Memory B cell (primary cell): ENCODE data around the gene AGRN.
"Not testable (repeated sequence)": the region's sequence is repeated elsewhere in the genome, so short reads cannot be mapped to it uniquely, and the experiment has no call there.

Source experiments
- ATAC-seq: fragments of 150-1000 bp; cut with Tn5 transposase; 2 replicates; pipeline ENCODE4 v1.10.0; 2021; ENCODE audit warnings: low read depth, mild to moderate bottlenecking, moderate library complexity
- DNase-seq, 2 donors: peaks; one replicate each; pipeline ENCODE4 v3.0.0; 2022; ENCODE audit warnings: low spot score in 2 of 2
- H3K27ac Mint-ChIP-seq: one replicate; pipeline ENCODE4 v1.8.0; 2022; ENCODE audit warnings: mild to moderate bottlenecking, moderate library complexity, mixed read lengths
- H3K27me3 Mint-ChIP-seq: one replicate; pipeline ENCODE4 v1.8.0; 2022; ENCODE audit warnings: mixed read lengths
- H3K36me3 Mint-ChIP-seq: one replicate; pipeline ENCODE4 v1.8.0; 2022; ENCODE audit warnings: mild to moderate bottlenecking, mixed read lengths
- H3K4me1 Mint-ChIP-seq: one replicate; pipeline ENCODE4 v1.8.0; 2022; ENCODE audit warnings: mixed read lengths
- H3K4me3 Mint-ChIP-seq: one replicate; pipeline ENCODE4 v1.8.0; 2022; ENCODE audit warnings: mild to moderate bottlenecking, moderate library complexity, mixed read lengths
- H3K9me3 Mint-ChIP-seq: one replicate; pipeline ENCODE4 v1.8.0; 2022; ENCODE audit warnings: mixed read lengths

AGRN gene

GRCh38 chr1:1013922-1014648 is 5.8 kb upstream of the AGRN start:
- Mint-ChIP-seq H3K4me3 (peak overlapping the region; percentile 97), H3K36me3 (peaks cover under 1% of the 10 kb centered on the region)
- no peak for ATAC-seq

GRCh38 chr1:1014799-1015681 is 4.9 kb upstream of the AGRN start:
- no peak overlapping the region for H3K27ac Mint-ChIP-seq
- H3K9me3 Mint-ChIP-seq, result no peaks in the 10 kb centered on the region
- H3K36me3 Mint-ChIP-seq, result no peaks in the 10 kb centered on the region
- H3K4me1 Mint-ChIP-seq, result peaks cover 18% of the 10 kb centered on the region
- DNase-seq (no peak), ATAC-seq (no peak)
- H3K4me3 Mint-ChIP-seq, result peak overlapping the region; percentile 44
- H3K27me3 Mint-ChIP-seq, result peaks cover 1% of the 10 kb centered on the region

More at GRCh38 chr1:1013922-1014648, 5.8 kb upstream of the AGRN start:
- Mint-ChIP-seq H3K4me1 (peaks cover 19% of the 10 kb centered on the region), H3K27me3 (peaks cover 3% of the 10 kb centered on the region), H3K27ac (peak overlapping the region; percentile 96), H3K9me3 (no peaks in the 10 kb centered on the region)
- DNase-seq, result no peak

DNA sequence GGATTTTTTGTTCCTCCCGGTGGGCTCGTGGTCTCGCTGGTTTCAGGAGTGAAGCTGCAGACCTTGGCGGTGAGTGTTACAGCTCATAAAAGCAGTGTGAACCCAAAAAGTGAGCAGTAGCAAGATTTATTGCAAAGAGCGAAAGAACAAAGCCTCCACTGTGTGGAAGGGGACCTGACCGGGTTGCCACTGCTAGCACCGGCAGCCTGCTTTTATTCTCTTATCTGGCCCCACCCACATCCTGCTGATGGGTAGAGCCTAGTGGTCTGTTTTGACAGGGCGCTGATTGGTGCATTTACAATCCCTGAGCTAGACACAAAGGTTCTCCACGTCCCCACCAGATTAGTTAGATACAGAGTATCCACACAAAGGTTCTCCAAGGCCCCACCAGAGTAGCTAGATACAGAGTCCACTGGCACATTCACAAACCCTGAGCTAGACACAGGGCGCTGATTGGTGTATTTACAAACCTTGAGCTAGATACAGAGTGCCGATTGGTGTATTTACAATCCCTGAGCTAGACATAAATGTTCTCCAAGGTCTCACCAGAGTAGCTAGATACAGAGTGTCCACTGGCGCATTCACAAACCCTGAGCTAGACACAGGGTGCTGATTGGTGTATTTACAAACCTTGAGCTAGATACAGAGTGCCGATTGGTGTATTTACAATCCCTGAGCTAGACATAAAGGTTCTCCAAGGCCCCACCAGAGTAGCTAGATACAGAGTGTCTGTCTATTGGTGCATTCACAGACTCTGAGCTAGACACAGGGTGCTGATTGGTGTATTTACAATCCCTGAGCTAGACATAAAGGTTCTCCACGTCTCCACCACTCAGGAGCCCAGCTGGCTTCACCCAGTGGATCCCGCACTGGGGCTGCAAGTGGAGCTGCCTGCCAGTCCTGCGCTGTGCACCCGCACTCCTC is 2.3 kb upstream of the AGRN start:
- not testable (repeated sequence) for DNase-seq, H3K36me3 Mint-ChIP-seq, H3K27me3 Mint-ChIP-seq, H3K9me3 Mint-ChIP-seq, ATAC-seq, H3K27ac Mint-ChIP-seq
- H3K4me1 Mint-ChIP-seq, result peaks cover 22% of the 10 kb centered on the region
- H3K4me3 Mint-ChIP-seq, result peak overlapping the region; percentile 24

- DNase-seq, ATAC-seq, H3K36me3 Mint-ChIP-seq, H3K27me3 Mint-ChIP-seq, H3K9me3 Mint-ChIP-seq, H3K27ac Mint-ChIP-seq: not testable (repeated sequence)
- Mint-ChIP-seq H3K4me3 (peak overlapping the region; percentile 24), H3K4me1 (peaks cover 22% of the 10 kb centered on the region)
Observed at GRCh38 chr1:1018321-1018685, 1.6 kb upstream of the AGRN start.

GRCh38 chr1:1019122-1019999 is 559 bp upstream of the AGRN start:
- no peaks in the 10 kb centered on the region for H3K36me3 Mint-ChIP-seq
- ATAC-seq, result peak; percentile 82
- H3K27ac Mint-ChIP-seq, result no peak overlapping the region

DNA sequence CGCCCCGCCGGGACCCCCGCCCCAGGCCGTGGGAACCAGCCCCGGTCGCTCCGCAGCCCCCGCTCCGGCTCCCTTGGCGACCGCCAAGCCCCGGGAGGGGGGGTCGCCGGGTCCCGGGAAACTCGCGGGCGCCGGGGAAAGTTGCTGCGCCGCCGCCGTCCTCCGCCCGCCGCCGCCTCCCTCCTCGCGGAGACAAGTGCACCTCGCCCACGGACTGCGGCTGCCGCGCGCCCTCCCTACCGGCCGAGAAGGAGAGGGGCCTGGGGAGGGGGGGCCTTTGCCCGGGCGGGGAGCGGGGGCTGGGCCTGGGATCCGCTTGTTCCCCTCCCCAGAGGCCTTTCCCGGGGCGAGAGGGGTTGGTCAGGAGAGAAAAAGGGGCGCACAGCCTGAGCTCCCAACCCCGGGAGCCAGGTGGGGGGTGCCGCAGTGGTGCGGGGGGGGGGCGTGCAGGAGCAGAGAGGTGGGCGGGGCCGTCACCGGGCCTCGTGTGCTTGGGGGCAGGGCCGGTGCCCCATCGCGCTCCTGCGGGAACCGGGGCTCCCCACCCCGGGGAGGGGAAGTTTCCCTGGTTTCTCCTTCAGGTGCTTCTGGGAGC is 592 bp downstream of the AGRN start:
- H3K27me3 Mint-ChIP-seq, result peaks cover 6% of the 10 kb centered on the region
- H3K9me3 Mint-ChIP-seq, result no peaks in the 10 kb centered on the region
- DNase-seq (no peak), ATAC-seq (no peak)
- no peaks in the 10 kb centered on the region for H3K36me3 Mint-ChIP-seq
- H3K4me3 Mint-ChIP-seq, result peak overlapping the region; percentile 54
- peaks cover 12% of the 10 kb centered on the region for H3K4me1 Mint-ChIP-seq
- no peak overlapping the region for H3K27ac Mint-ChIP-seq

More at GRCh38 chr1:1019122-1019999, 559 bp upstream of the AGRN start:
- peaks cover 6% of the 10 kb centered on the region for H3K27me3 Mint-ChIP-seq
- peak overlapping the region; percentile 47 for H3K4me3 Mint-ChIP-seq
- peak; percentile 74 to 84 for DNase-seq
- H3K4me1 Mint-ChIP-seq, result peaks cover 13% of the 10 kb centered on the region
- H3K9me3 Mint-ChIP-seq, result no peaks in the 10 kb centered on the region

DNA sequence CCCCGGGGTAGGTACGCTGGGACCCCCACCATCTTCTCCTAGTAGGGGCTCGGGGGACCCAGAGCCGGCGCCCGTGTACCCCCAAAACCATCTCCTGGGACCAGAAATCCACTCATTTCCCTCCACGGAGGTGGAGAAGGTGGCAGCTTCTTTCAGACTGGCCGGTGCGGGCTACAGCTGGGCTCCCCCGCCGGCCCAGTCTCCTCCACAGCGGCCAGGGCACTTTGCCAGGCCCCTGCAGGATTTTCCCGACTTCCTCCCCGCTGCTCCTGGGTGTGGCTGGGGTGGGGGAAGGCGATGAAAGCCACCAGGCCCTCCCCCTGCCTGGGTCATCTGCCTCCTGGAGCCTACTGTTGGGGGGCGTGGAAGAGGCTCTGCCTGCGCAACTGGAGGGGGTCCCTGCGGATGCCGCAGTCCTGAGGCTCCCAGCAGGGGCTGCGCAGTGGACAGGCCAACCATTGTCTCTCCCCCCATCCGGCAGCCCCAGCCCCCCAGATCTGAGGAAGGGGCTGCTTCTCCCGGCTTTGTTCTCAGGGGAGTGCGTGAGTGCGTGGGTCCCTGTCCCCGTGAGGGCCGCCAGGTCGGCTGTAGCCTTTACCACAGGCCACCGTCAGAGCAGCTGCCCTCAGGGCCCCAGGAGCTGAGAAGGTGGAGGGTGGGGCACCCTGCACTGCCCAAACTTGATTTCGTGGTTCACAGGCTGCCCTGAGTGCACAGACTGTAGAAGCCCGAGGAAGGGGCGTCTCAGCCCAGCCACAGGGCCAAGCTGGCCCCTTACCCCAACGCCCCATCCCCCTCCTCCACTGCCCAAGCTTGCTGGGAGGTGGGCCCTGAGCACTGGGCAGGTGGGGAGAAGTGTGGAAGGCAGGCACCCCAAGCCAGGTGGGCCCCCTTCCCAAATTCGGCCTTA is 1.3 kb downstream of the AGRN start:
- H3K4me3 Mint-ChIP-seq, result peak overlapping the region; percentile 54
- H3K27me3 Mint-ChIP-seq, result peaks cover 6% of the 10 kb centered on the region
- peaks cover 12% of the 10 kb centered on the region for H3K4me1 Mint-ChIP-seq
- H3K27ac Mint-ChIP-seq, result no peak overlapping the region
- no peaks in the 10 kb centered on the region for H3K9me3 Mint-ChIP-seq
- ATAC-seq, result no peak
- DNase-seq, result no peak
- no peaks in the 10 kb centered on the region for H3K36me3 Mint-ChIP-seq

- ATAC-seq (no peak), DNase-seq (no peak)
- Mint-ChIP-seq H3K27ac (no peak overlapping the region), H3K4me1 (peaks cover 12% of the 10 kb centered on the region), H3K36me3 (no peaks in the 10 kb centered on the region), H3K27me3 (peaks cover 6% of the 10 kb centered on the region), H3K9me3 (no peaks in the 10 kb centered on the region), H3K4me3 (no peak overlapping the region)
Observed at GRCh38 chr1:1021920-1022259, 2.0 kb downstream of the AGRN start.

GRCh38 chr1:1022302-1023009 is 2.5 kb downstream of the AGRN start:
- H3K27me3 Mint-ChIP-seq, result peaks cover 6% of the 10 kb centered on the region
- H3K36me3 Mint-ChIP-seq, result no peaks in the 10 kb centered on the region
- no peak for ATAC-seq
- peaks cover 11% of the 10 kb centered on the region for H3K4me1 Mint-ChIP-seq
- DNase-seq, result no peak
- no peak overlapping the region for H3K27ac Mint-ChIP-seq
- H3K4me3 Mint-ChIP-seq, result no peak overlapping the region
- no peaks in the 10 kb centered on the region for H3K9me3 Mint-ChIP-seq

- H3K36me3 Mint-ChIP-seq, result no peaks in the 10 kb centered on the region
- no peak for ATAC-seq
- peaks cover 7% of the 10 kb centered on the region for H3K27me3 Mint-ChIP-seq
- H3K9me3 Mint-ChIP-seq, result no peaks in the 10 kb centered on the region
- H3K4me1 Mint-ChIP-seq, result peaks cover 11% of the 10 kb centered on the region
- H3K4me3 Mint-ChIP-seq, result no peak overlapping the region
- no peak for DNase-seq
- no peak overlapping the region for H3K27ac Mint-ChIP-seq
Observed at GRCh38 chr1:1023700-1024099, 3.8 kb downstream of the AGRN start.

DNA sequence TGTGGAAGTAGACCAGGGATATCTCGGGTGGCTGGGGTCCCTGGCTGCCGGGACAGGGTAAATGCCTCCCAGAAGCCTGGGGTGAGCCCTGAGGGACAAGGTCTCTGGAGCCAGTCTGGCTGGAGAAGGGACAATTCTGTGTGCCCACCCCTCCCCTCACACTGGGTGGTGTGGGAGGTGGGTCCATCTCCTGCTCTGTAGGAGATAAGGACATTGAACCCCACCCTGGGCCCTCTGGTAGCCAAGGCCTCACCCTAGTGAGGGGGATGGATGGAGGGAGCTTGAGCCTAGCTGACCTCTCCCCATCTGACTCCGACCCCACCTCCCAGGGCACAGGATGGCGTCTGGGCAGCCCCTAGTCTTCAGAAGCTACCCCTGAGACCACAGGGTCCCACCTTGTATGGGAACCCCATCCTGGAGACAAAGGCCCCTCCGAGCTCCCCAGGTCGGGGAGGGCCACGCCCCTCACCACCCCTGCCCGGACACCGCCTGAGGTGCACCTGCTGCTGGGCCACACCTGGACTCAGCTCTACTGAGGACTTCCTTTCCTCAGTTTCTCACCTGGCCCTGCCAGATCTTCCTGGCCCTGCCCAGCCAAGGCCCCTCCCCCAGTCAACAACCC is 4.3 kb downstream of the AGRN start:
- Mint-ChIP-seq H3K36me3 (no peaks in the 10 kb centered on the region), H3K9me3 (no peaks in the 10 kb centered on the region), H3K27me3 (peaks cover 7% of the 10 kb centered on the region), H3K4me1 (peaks cover 11% of the 10 kb centered on the region), H3K4me3 (no peak overlapping the region), H3K27ac (no peak overlapping the region)
- ATAC-seq, result no peak
- no peak for DNase-seq
